Glomerular endothelial cell (primary cell): ENCODE results near the gene PHLDB1. TPM values are rescaled to one million over a fixed set of nuclear protein-coding genes. Genes with fewer than 3 reads are reported as not detected.

Experiments
- DNase-seq: peaks from one replicate; pipeline ENCODE4 v3.0.0-alpha.2; 2011; ENCODE audit warnings: low read depth, low spot score; ENCODE audit errors: extremely low read depth
- total RNA-seq: library from RNA; depleted of rRNA; stranded (reverse); fragments of >200 nt; gene quantifications from 2 replicates; pipeline ENCODE4 v1.2.3, GENCODE V29; 2015

The PHLDB1 gene
- total RNA-seq, 1 donor from 2014 or later: 156 TPM

- no peak for DNase-seq
Observed at GRCh38 chr11:118621784-118622375, 14.5 kb downstream of the PHLDB1 start.

- DNase-seq: no peak
Observed at GRCh38 chr11:118622376-118623268, 15.2 kb downstream of the PHLDB1 start.

GRCh38 chr11:118623269-118623655 lies 15.8 kb downstream of the PHLDB1 start:
- DNase-seq: no peak

- DNase-seq: no peak
Observed at GRCh38 chr11:118625036-118625690, 17.7 kb downstream of the PHLDB1 start.

- DNase-seq: no peak
Observed at GRCh38 chr11:118625976-118626375, 18.6 kb downstream of the PHLDB1 start.

- no peak for DNase-seq
Observed at GRCh38 chr11:118627566-118627965, 20.2 kb downstream of the PHLDB1 start.

- DNase-seq: no peak
Observed at GRCh38 chr11:118628031-118628430, 20.6 kb downstream of the PHLDB1 start.

- no peak for DNase-seq
Observed at GRCh38 chr11:118628432-118628831, 21.0 kb downstream of the PHLDB1 start.

- DNase-seq: no peak
Observed at GRCh38 chr11:118628861-118629549, 21.6 kb downstream of the PHLDB1 start.

GRCh38 chr11:118629761-118630661 lies 22.6 kb downstream of the PHLDB1 start:
- DNase-seq: no peak

- DNase-seq: no peak
Observed at GRCh38 chr11:118631142-118631909, 23.9 kb downstream of the PHLDB1 start.

- DNase-seq: no peak
Observed at GRCh38 chr11:118632577-118633318, 25.3 kb downstream of the PHLDB1 start.

GRCh38 chr11:118633319-118633690 lies 25.9 kb downstream of the PHLDB1 start:
- DNase-seq: no peak

- DNase-seq: no peak
Observed at GRCh38 chr11:118633979-118634378, 26.6 kb downstream of the PHLDB1 start.

GRCh38 chr11:118634431-118635236 lies 27.2 kb downstream of the PHLDB1 start:
- DNase-seq: no peak

- DNase-seq: no peak
Observed at GRCh38 chr11:118635237-118635591, 27.8 kb downstream of the PHLDB1 start.

- no peak for DNase-seq
Observed at GRCh38 chr11:118635642-118636041, 28.2 kb downstream of the PHLDB1 start.
